ENCODE measurements around the gene FAM174A. TPM values are rescaled to one million over a fixed set of nuclear protein-coding genes. Genes with fewer than 3 reads are reported as not detected.

Gene FAM174A
- 3.0 and 4.0 TPM in 2 replicates for total RNA-seq
- long read RNA-seq, partial matches to known transcripts: 0 of 2 reads
- long read RNA-seq, other reads (novel, unspliced or antisense): 0 of 2 reads

DNA sequence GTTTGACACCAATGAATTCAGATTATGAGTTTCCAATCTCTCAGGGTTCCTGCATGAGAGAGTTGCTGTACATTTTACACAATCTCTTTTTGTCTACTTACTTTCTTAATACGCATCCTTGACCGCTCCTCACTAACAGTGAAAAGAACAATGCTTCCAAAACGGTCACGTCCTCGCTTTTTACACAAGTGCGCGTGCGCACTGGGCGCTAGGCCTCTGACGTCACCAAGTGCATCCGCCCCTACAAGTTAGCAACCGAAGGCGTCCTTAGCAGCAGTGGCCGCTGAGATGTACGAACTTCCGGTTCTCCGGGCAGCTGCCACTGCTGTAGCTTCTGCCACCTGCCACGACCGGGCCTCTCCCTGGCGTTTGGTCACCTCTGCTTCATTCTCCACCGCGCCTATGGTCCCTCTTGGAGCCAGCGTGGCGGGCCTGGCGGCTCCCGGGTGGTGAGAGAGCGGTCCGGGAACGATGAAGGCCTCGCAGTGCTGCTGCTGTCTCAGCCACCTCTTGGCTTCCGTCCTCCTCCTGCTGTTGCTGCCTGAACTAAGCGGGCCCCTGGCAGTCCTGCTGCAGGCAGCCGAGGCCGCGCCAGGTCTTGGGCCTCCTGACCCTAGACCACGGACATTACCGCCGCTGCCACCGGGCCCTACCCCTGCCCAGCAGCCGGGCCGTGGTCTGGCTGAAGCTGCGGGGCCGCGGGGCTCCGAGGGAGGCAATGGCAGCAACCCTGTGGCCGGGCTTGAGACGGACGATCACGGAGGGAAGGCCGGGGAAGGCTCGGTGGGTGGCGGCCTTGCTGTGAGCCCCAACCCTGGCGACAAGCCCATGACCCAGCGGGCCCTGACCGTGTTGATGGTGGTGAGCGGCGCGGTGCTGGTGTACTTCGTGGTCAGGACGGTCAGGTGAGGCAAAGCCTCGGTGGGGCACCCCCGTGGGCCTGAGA lies at the start of gene FAM174A:
Gene FAM174A, plus strand, starts transcription at position 315 of the 946 bp plus-strand sequence. Its CDS starts 157 bp downstream, at position 472.
- DNase-seq (ENCODE audit: low read depth, low spot score): peak; percentile 88
- TF ChIP-seq, protein P1, sequence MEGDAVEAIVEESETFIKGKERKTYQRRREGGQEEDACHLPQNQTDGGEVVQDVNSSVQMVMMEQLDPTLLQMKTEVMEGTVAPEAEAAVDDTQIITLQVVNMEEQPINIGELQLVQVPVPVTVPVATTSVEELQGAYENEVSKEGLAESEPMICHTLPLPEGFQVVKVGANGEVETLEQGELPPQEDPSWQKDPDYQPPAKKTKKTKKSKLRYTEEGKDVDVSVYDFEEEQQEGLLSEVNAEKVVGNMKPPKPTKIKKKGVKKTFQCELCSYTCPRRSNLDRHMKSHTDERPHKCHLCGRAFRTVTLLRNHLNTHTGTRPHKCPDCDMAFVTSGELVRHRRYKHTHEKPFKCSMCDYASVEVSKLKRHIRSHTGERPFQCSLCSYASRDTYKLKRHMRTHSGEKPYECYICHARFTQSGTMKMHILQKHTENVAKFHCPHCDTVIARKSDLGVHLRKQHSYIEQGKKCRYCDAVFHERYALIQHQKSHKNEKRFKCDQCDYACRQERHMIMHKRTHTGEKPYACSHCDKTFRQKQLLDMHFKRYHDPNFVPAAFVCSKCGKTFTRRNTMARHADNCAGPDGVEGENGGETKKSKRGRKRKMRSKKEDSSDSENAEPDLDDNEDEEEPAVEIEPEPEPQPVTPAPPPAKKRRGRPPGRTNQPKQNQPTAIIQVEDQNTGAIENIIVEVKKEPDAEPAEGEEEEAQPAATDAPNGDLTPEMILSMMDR (conservative IDR thresholded peaks at IDR 0.05): no peak
- Mint-ChIP-seq H3K4me3 (peak within 1 kb of the TSS; percentile 93), H3K36me3 (ENCODE audit: low read depth) (peaks cover 22% of the 10 kb centered on the region), H3K27ac (ENCODE audit: unreplicated experiment) (peak within 1 kb of the TSS; percentile 82), H3K9me3 (peaks cover 17% of the 10 kb centered on the region), H3K4me1 (peaks cover 19% of the 10 kb centered on the region), H3K27me3 (ENCODE audit: low read depth) (no peaks in the 10 kb centered on the region)

DNA sequence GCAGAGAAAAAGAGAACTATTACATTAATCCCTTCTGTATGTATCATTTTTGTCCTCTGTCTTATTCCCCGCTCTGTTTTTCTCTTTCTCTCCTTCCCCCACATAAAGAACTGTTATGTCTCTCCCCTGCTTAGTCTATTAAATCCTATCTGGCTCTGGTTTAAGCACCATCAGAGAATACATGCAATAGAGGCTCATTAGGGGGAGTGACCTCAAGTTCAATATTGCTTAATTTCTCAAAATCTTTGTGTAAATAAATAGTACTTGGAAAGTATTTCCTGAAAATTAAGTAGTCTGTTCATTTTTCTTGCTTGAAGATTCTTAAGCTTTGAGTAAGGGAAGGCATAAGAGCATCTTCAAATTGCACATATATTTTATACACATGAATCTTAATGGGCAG lies 41.2 kb upstream of the FAM174A start:
- DNase-seq (ENCODE audit: low read depth, low spot score): no peak
- no peaks in the 10 kb centered on the region for H3K27me3 Mint-ChIP-seq (ENCODE audit: low read depth)
- peaks cover 4% of the 10 kb centered on the region for H3K9me3 Mint-ChIP-seq
- H3K36me3 Mint-ChIP-seq (ENCODE audit: low read depth): no peaks in the 10 kb centered on the region
- no peaks in the 10 kb centered on the region for H3K4me1 Mint-ChIP-seq
- no peak overlapping the region for H3K4me3 Mint-ChIP-seq
- H3K27ac Mint-ChIP-seq (ENCODE audit: unreplicated experiment): no peak overlapping the region
- TF ChIP-seq, protein P1 (conservative IDR thresholded peaks at IDR 0.05): no peak

DNA sequence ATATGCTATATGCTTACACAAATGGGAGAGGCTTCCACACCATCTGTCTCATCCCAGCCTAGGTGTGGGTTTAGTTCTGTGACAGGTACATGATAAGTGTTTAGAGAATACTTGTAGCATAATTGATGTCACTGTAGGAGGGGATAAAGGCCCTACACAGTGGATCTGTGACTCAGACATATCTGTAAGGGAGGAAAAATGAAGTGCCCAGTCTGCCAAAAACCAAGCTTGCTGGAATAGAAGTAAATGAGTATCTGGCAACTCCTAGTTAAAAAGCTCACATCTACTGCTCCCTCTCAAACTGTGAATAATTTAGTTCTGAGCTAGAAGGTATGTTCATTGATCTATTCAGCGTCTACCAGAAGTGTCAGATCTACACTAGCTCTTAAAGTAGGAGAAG lies 38.9 kb upstream of the FAM174A start:
- no peak overlapping the region for H3K27ac Mint-ChIP-seq (ENCODE audit: unreplicated experiment)
- TF ChIP-seq, protein P1 (conservative IDR thresholded peaks at IDR 0.05): no peak
- no peaks in the 10 kb centered on the region for H3K27me3 Mint-ChIP-seq (ENCODE audit: low read depth)
- H3K9me3 Mint-ChIP-seq: peaks cover 2% of the 10 kb centered on the region
- H3K4me1 Mint-ChIP-seq: no peaks in the 10 kb centered on the region
- no peak overlapping the region for H3K4me3 Mint-ChIP-seq
- DNase-seq (ENCODE audit: low read depth, low spot score): no peak
- H3K36me3 Mint-ChIP-seq (ENCODE audit: low read depth): no peaks in the 10 kb centered on the region

DNA sequence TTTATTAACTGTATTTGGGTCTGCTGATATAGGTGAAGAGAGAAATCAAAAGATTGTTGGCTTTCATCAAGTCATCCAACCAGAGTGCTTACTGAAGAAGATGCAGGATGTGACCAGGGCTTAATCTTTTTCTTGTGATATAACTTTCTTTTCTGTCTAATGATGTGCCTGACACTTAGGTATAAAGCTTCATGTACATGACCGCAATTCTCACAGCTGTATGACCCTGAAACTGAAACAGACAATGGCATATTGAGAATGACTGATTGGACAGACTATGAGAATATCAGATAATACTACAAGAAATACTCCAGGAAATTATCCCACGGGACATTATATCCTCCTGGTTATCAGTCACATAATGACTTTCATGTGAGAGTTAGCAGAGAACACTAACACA lies 32.5 kb upstream of the FAM174A start:
- TF ChIP-seq, protein P1 (conservative IDR thresholded peaks at IDR 0.05): no peak
- H3K27ac Mint-ChIP-seq (ENCODE audit: unreplicated experiment): no peak overlapping the region
- H3K9me3 Mint-ChIP-seq: peaks cover 2% of the 10 kb centered on the region

DNA sequence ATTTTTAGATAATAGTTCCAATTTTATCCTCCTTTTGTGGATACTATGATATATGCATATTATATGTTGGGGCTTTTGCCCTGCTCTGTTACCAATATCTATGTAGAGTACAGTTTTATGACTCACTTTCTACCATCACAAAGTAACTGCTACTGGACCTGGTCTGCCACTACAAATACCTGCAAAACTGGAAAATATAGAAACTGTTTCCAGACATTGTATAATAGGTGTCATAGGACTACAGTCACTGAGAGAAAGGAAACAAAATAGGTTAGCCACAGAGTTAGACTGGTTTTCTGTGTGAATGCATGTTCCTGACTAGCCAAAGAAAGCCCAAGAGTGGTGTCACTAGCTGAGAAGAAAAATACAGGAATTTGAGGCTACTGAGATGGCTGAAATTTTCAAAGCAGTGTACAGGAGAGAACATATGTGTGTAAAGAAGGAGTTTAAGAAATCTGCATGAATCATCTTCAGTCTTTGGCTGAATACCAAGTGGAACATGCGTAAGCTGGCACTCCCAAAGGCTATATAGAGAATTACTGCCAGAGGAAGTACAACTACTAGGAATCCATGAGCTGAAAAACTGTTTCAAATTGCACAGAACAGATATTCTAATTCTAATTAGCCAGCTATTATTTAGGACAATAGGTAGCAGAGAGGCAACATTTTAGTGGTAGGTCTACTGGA lies 29.0 kb upstream of the FAM174A start:
- Mint-ChIP-seq H3K36me3 (ENCODE audit: low read depth) (no peaks in the 10 kb centered on the region), H3K27ac (ENCODE audit: unreplicated experiment) (no peak overlapping the region), H3K4me1 (no peaks in the 10 kb centered on the region), H3K9me3 (no peaks in the 10 kb centered on the region), H3K4me3 (no peak overlapping the region), H3K27me3 (ENCODE audit: low read depth) (no peaks in the 10 kb centered on the region)
- TF ChIP-seq, protein P1 (conservative IDR thresholded peaks at IDR 0.05): no peak
- DNase-seq (ENCODE audit: low read depth, low spot score): no peak

More for the DNA sequence above, 32.5 kb upstream of the FAM174A start:
- H3K36me3 Mint-ChIP-seq (ENCODE audit: low read depth): no peaks in the 10 kb centered on the region
- DNase-seq (ENCODE audit: low read depth, low spot score): no peak
- H3K27me3 Mint-ChIP-seq (ENCODE audit: low read depth): no peaks in the 10 kb centered on the region
- no peak overlapping the region for H3K4me3 Mint-ChIP-seq
- no peaks in the 10 kb centered on the region for H3K4me1 Mint-ChIP-seq

Measured in neural crest cell (in vitro differentiated cells).